GM12892 (cell line): ENCODE measurements around the gene ELP2.

Experiments used
- POLR2A ChIP-seq: IDR thresholded peaks from 2 replicates; pipeline ENCODE4 v1.6.1; 2011; ENCODE audit warnings: low read depth, low read length, control low read depth
- POLR2AphosphoS5 ChIP-seq: IDR thresholded peaks from 2 replicates; pipeline ENCODE4 v1.6.1; 2011; ENCODE audit warnings: low read depth, low read length, control low read depth
- TAF1 ChIP-seq: IDR thresholded peaks from 2 replicates; pipeline ENCODE4 v1.6.1; 2011; ENCODE audit warnings: low read depth, mild to moderate bottlenecking, control low read depth, low read length, borderline replicate concordance

DNA sequence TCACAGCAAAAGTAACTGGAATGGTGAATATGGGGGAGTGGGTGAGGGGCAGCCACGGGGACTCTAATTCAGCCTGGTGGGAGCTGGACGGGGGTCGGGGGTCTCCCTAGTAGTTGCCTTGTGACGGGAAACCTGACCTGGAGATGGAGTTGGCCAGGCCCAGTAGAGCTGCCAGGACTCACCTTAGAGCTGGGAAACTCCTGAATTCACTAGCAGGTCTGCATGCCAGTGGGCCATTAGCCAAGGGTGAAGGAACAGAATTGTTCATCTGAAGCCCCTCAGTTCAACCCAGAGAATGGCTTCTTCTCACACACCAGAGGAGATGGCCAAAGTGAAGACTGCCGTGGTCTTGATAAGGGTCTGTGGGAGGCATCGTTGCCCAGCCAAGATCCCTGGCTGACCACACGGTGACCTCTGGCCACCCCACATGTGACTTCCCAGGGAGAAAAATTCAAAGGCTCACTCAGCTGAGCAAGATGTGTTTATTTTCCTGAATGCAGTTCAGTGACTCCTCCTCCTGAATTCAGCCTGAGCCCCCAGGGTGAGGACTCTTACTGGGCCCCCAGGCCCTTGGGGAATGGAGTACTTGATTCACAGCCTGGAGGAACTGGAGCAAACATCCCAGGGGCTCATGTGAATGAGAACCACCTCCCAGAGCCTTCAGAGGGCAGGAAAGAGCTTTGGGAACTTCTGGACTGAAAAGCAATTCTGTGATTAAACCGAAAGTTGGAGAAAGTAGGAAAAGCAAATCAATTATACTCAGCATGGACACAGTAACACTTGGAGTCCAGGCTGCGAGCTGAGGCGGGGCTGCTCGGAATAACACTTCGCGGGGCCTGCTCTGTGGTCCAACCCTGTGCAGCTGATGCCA lies 82.8 kb downstream of the ELP2 start:
- TF ChIP-seq POLR2AphosphoS5 (no peak), POLR2A (no peak), TAF1 (no peak)
